ENCODE measurements around the gene GAPVD1.

Gene GAPVD1

GRCh38 chr9:125255781-125256391 lies 5.7 kb upstream of the GAPVD1 start:
- TF ChIP-seq EZH2phosphoT487 (IDR thresholded peaks at IDR 0.05; ENCODE audit: low read length), result no peak
- TF ChIP-seq, protein P1, sequence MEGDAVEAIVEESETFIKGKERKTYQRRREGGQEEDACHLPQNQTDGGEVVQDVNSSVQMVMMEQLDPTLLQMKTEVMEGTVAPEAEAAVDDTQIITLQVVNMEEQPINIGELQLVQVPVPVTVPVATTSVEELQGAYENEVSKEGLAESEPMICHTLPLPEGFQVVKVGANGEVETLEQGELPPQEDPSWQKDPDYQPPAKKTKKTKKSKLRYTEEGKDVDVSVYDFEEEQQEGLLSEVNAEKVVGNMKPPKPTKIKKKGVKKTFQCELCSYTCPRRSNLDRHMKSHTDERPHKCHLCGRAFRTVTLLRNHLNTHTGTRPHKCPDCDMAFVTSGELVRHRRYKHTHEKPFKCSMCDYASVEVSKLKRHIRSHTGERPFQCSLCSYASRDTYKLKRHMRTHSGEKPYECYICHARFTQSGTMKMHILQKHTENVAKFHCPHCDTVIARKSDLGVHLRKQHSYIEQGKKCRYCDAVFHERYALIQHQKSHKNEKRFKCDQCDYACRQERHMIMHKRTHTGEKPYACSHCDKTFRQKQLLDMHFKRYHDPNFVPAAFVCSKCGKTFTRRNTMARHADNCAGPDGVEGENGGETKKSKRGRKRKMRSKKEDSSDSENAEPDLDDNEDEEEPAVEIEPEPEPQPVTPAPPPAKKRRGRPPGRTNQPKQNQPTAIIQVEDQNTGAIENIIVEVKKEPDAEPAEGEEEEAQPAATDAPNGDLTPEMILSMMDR (IDR thresholded peaks at IDR 0.05; ENCODE audit: low read length), result no peak; the same call in 1 of the 2 replicates
- no peak for TF ChIP-seq EZH2 (optimal IDR thresholded peaks at IDR 0.05; ENCODE audit: low read depth, low read length)

DNA sequence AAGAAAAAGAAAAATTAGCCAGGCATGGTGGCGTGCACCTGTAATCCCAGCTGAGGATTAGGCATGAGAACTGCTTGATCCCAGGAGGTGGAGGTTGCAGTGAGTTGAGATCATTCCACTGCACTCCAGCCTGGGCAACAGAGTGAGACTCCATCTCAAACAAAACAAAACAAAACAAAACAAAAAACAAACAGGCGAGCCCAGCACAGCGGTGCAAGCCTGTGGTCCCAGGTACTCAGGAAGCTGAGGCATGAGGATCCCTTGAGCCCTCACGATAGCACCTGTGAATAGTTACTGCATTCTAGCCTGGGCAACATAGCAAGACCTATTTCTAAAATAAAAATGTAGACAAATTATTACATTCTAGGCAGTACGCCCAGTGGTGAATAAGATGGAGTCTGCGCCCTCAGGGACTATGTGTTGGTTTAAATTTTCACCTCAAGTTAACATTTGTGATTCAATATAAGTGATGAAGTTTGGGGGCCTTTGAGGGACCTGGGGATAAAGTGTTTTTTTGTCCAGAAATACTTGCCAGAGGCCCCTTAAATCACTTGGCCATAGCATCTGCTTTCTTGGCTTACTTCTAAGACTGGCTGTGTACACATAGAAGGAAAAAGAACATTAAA lies 3.4 kb upstream of the GAPVD1 start:
- Histone ChIP-seq H3K9me3 (replicated peaks; ENCODE audit: insufficient read depth, low read length) (no peaks in the 10 kb centered on the region), H3K36me3 (replicated peaks; ENCODE audit: insufficient read depth, low read length) (no peaks in the 10 kb centered on the region), H3K9ac (ENCODE audit: low read length) (no peak overlapping the region), H3K4me2 (ENCODE audit: low read depth, low read length) (no peak overlapping the region), H2AFZ (ENCODE audit: low read length) (no peak overlapping the region), H3K4me3 (ENCODE audit: low read length) (no peak overlapping the region), H3K9me2 (replicated peaks; ENCODE audit: insufficient read depth, low read length) (no peaks in the 10 kb centered on the region), H3K27ac (ENCODE audit: low read length) (no peak overlapping the region), H3F3A (ENCODE audit: insufficient read depth, low read length) (peaks cover 4% of the 10 kb centered on the region; the same call in 1 of the 2 replicates), H3K4me1 (ENCODE audit: low read length) (no peaks in the 10 kb centered on the region; the same call in 1 of the 2 replicates), H3K27me3 (replicated peaks; ENCODE audit: insufficient read depth, low read length) (no peaks in the 10 kb centered on the region), H4K20me1 (ENCODE audit: insufficient read depth, low read length) (no peaks in the 10 kb centered on the region), H3K79me2 (ENCODE audit: low read length) (peaks cover 16% of the 10 kb centered on the region)
- TF ChIP-seq EZH2phosphoT487 (IDR thresholded peaks at IDR 0.05; ENCODE audit: low read length) (no peak), EZH2 (optimal IDR thresholded peaks at IDR 0.05; ENCODE audit: low read depth, low read length) (no peak)
- TF ChIP-seq, protein P1 (IDR thresholded peaks at IDR 0.05; ENCODE audit: low read length), result no peak
- no peak for DNase-seq

More at GRCh38 chr9:125255781-125256391, 5.7 kb upstream of the GAPVD1 start:
- DNase-seq, result no peak
- H2AFZ ChIP-seq (ENCODE audit: low read length), result no peak overlapping the region
- no peaks in the 10 kb centered on the region for H3K4me1 ChIP-seq (ENCODE audit: low read length)
- H3K9me2 ChIP-seq (replicated peaks; ENCODE audit: insufficient read depth, low read length), result no peaks in the 10 kb centered on the region
- no peak overlapping the region for H3K27ac ChIP-seq (ENCODE audit: low read length)
- no peaks in the 10 kb centered on the region for H4K20me1 ChIP-seq (ENCODE audit: insufficient read depth, low read length)
- no peak overlapping the region for H3K4me3 ChIP-seq (ENCODE audit: low read length)
- H3K9me3 ChIP-seq (replicated peaks; ENCODE audit: insufficient read depth, low read length), result no peaks in the 10 kb centered on the region
- no peak overlapping the region for H3K4me2 ChIP-seq (ENCODE audit: low read depth, low read length)
- H3K27me3 ChIP-seq (replicated peaks; ENCODE audit: insufficient read depth, low read length), result no peaks in the 10 kb centered on the region
- H3K36me3 ChIP-seq (replicated peaks; ENCODE audit: insufficient read depth, low read length), result no peaks in the 10 kb centered on the region
- no peaks in the 10 kb centered on the region for H3K79me2 ChIP-seq (ENCODE audit: low read length)
- H3K9ac ChIP-seq (ENCODE audit: low read length), result no peak overlapping the region
- H3F3A ChIP-seq (ENCODE audit: insufficient read depth, low read length), result peaks cover 4% of the 10 kb centered on the region; the same call in 1 of the 2 replicates

- Histone ChIP-seq H3K9ac (ENCODE audit: low read length) (no peak overlapping the region), H3K4me2 (ENCODE audit: low read depth, low read length) (no peak overlapping the region), H3K36me3 (replicated peaks; ENCODE audit: insufficient read depth, low read length) (no peaks in the 10 kb centered on the region), H3K9me3 (replicated peaks; ENCODE audit: insufficient read depth, low read length) (no peaks in the 10 kb centered on the region), H3K79me2 (ENCODE audit: low read length) (peaks cover 24% of the 10 kb centered on the region), H2AFZ (ENCODE audit: low read length) (no peak overlapping the region), H3F3A (ENCODE audit: insufficient read depth, low read length) (peaks cover 4% of the 10 kb centered on the region; the same call in 1 of the 2 replicates), H4K20me1 (ENCODE audit: insufficient read depth, low read length) (no peaks in the 10 kb centered on the region), H3K4me1 (ENCODE audit: low read length) (no peaks in the 10 kb centered on the region; the same call in 1 of the 2 replicates), H3K4me3 (ENCODE audit: low read length) (no peak overlapping the region), H3K9me2 (replicated peaks; ENCODE audit: insufficient read depth, low read length) (no peaks in the 10 kb centered on the region), H3K27ac (ENCODE audit: low read length) (no peak overlapping the region), H3K27me3 (replicated peaks; ENCODE audit: insufficient read depth, low read length) (no peaks in the 10 kb centered on the region)
- TF ChIP-seq EZH2 (optimal IDR thresholded peaks at IDR 0.05; ENCODE audit: low read depth, low read length), result no peak
- TF ChIP-seq, protein P1 (IDR thresholded peaks at IDR 0.05; ENCODE audit: low read length), result no peak
- no peak for TF ChIP-seq EZH2phosphoT487 (IDR thresholded peaks at IDR 0.05; ENCODE audit: low read length)
- DNase-seq, result no peak
Observed at GRCh38 chr9:125258832-125259534, 2.6 kb upstream of the GAPVD1 start.

Measured in MM.1S (cell line).